ENCODE measurements around the gene UBAP2L.
"Not testable (repeated sequence)": the region's sequence is repeated elsewhere in the genome, so short reads cannot be mapped to it uniquely, and the experiment has no call there.

Gene UBAP2L

GRCh38 chr1:154236855-154237254, 16.1 kb downstream of the UBAP2L start:
- DNase-seq: no peak
- intact Hi-C loops (cut with DNase I): no loop called here

GRCh38 chr1:154237435-154237834, 16.7 kb downstream of the UBAP2L start:
- intact Hi-C loops (cut with DNase I): no loop called here
- DNase-seq: no peak

- intact Hi-C loops (cut with DNase I): no loop called here
- DNase-seq: no peak
Measured at GRCh38 chr1:154237880-154238506, 17.2 kb downstream of the UBAP2L start.

GRCh38 chr1:154239491-154239890, 18.7 kb downstream of the UBAP2L start:
- intact Hi-C loops (cut with DNase I): no loop called here
- no peak for DNase-seq

GRCh38 chr1:154240294-154240833, 19.6 kb downstream of the UBAP2L start:
- intact Hi-C loops (cut with DNase I): no loop called here
- no peak for DNase-seq

- DNase-seq: no peak
- intact Hi-C loops (cut with DNase I): no loop called here
Measured at GRCh38 chr1:154241703-154242351, 21.1 kb downstream of the UBAP2L start.

- DNase-seq: no peak
- intact Hi-C loops (cut with DNase I): no loop called here
Measured at GRCh38 chr1:154253671-154254070, 32.9 kb downstream of the UBAP2L start.

GRCh38 chr1:154256686-154257085, 35.9 kb downstream of the UBAP2L start:
- DNase-seq: no peak
- intact Hi-C loops (cut with DNase I): no loop called here

GRCh38 chr1:154258784-154259183, 38.0 kb downstream of the UBAP2L start:
- no peak for DNase-seq
- intact Hi-C loops (cut with DNase I): no loop called here

- no peak for DNase-seq
- intact Hi-C loops (cut with DNase I): loop anchor here (10.0 kb wide), 1 partner anchor 55 kb away; the partner anchor contains the start of gene CFAP141
Measured at GRCh38 chr1:154260127-154260526, 39.4 kb downstream of the UBAP2L start.

GRCh38 chr1:154263465-154264332, 42.9 kb downstream of the UBAP2L start:
- no peak for DNase-seq
- intact Hi-C loops (cut with DNase I): loop anchor here (10.0 kb wide), 1 partner anchor 59 kb away; the partner anchor contains the start of gene CFAP141

GRCh38 chr1:154264454-154264853, 43.7 kb downstream of the UBAP2L start:
- intact Hi-C loops (cut with DNase I): loop anchor here (10.0 kb wide), 1 partner anchor 60 kb away; the partner anchor contains the start of gene CFAP141
- DNase-seq: no peak

GRCh38 chr1:154265586-154265985, 44.8 kb downstream of the UBAP2L start:
- intact Hi-C loops (cut with DNase I): loop anchor here (10.0 kb wide), 1 partner anchor 61 kb away; the partner anchor contains the start of gene CFAP141
- no peak for DNase-seq

GRCh38 chr1:154270833-154271232, 50.1 kb downstream of the UBAP2L start:
- intact Hi-C loops (cut with DNase I): loop anchor here (5.0 kb wide), 1 partner anchor 66 kb away; no protein-coding TSS in a partner anchor

GRCh38 chr1:154272217-154272998, 51.7 kb downstream of the UBAP2L start, which contains the start of gene HAX1:
HAX1 (plus strand) TSS chr1:154272629; CDS start chr1:154272724, 95 bp downstream.
- DNase-seq: peak; percentile 83 to 96 (median 91)
- intact Hi-C loops (cut with DNase I): loop anchor here (2.0 to 5.0 kb wide), 2 partner anchors 52 to 65 kb away; partner anchors contain the start of gene UBAP2L

More at GRCh38 chr1:154270833-154271232, 50.1 kb downstream of the UBAP2L start:
- DNase-seq: no peak

- intact Hi-C loops (cut with DNase I): loop anchor here (2.0 to 5.0 kb wide), 2 partner anchors 52 to 64 kb away; partner anchors contain the start of gene UBAP2L
- DNase-seq: no peak
Measured at GRCh38 chr1:154272999-154273563, 52.3 kb downstream of the UBAP2L start.

GRCh38 chr1:154276797-154277196, 56.0 kb downstream of the UBAP2L start:
- intact Hi-C loops (cut with DNase I): no loop called here
- no peak for DNase-seq

GRCh38 chr1:154287591-154287990, 66.8 kb downstream of the UBAP2L start:
- DNase-seq; intact Hi-C loops (cut with DNase I): not testable (repeated sequence)

Measured in head of caudate nucleus (tissue), 42 donors.